Fibroblast of skin of right quadriceps (primary cell): ENCODE data around the gene TPPP.

Experiments used
- DNase-seq: peaks from one replicate; pipeline ENCODE4 v3.0.0-alpha.2; 2013

Gene TPPP

GRCh38 chr5:664343-664993 is 28.7 kb downstream of the TPPP start:
- no peak for DNase-seq

GRCh38 chr5:663436-664342 is 29.5 kb downstream of the TPPP start:
- DNase-seq: no peak

- no peak for DNase-seq
Observed at GRCh38 chr5:662751-663435, 30.3 kb downstream of the TPPP start.

- no peak for DNase-seq
Observed at GRCh38 chr5:661891-662750, 31.0 kb downstream of the TPPP start.

- DNase-seq: no peak
Observed at GRCh38 chr5:660491-661030, 32.6 kb downstream of the TPPP start.

GRCh38 chr5:659496-660263 is 33.5 kb downstream of the TPPP start:
- DNase-seq: no peak

- DNase-seq: no peak
Observed at GRCh38 chr5:658103-658502, 35.0 kb downstream of the TPPP start.

GRCh38 chr5:657570-657969 is 35.6 kb downstream of the TPPP start:
- DNase-seq: peak; percentile 39

- no peak for DNase-seq
Observed at GRCh38 chr5:655406-655805, 37.7 kb downstream of the TPPP start.

- DNase-seq: no peak
Observed at GRCh38 chr5:654071-654778, 38.9 kb downstream of the TPPP start.

GRCh38 chr5:652773-653350 is 40.3 kb downstream of the TPPP start:
- DNase-seq: no peak

GRCh38 chr5:652023-652515 is 41.1 kb downstream of the TPPP start:
- DNase-seq: no peak

- DNase-seq: no peak
Observed at GRCh38 chr5:651296-652022, 41.7 kb downstream of the TPPP start.

- DNase-seq: no peak
Observed at GRCh38 chr5:647727-648126, 45.4 kb downstream of the TPPP start.

GRCh38 chr5:647311-647710 is 45.8 kb downstream of the TPPP start:
- DNase-seq: no peak

GRCh38 chr5:646396-647201 is 46.6 kb downstream of the TPPP start:
- no peak for DNase-seq

- no peak for DNase-seq
Observed at GRCh38 chr5:645421-645820, 47.7 kb downstream of the TPPP start.

GRCh38 chr5:644971-645370 is 48.2 kb downstream of the TPPP start:
- no peak for DNase-seq

- DNase-seq: no peak
Observed at GRCh38 chr5:644509-644908, 48.6 kb downstream of the TPPP start.
